GM18502 (cell line): ENCODE results near the gene ZBED4.

Experiments used
- ATAC-seq: cut with Tn5 transposase; IDR thresholded peaks from one replicate; pipeline ENCODE4 v1.9.1; 2021; ENCODE audit warnings: mild to moderate bottlenecking; ENCODE audit not compliant: unreplicated experiment, poor library complexity

ZBED4 gene

GRCh38 chr22:49826603-49827270 lies 26.9 kb upstream of the ZBED4 start:
- ATAC-seq = no peak

GRCh38 chr22:49827271-49827852 lies 26.3 kb upstream of the ZBED4 start:
- no peak for ATAC-seq

GRCh38 chr22:49827853-49828598 lies 25.6 kb upstream of the ZBED4 start, which contains the start of gene BRD1:
Gene BRD1, minus strand, starts transcription at chr22:49827873. Its CDS starts 3,556 bp downstream, at chr22:49824317.
- no peak for ATAC-seq

- ATAC-seq = no peak
Observed at GRCh38 chr22:49828599-49828965, 25.1 kb upstream of the ZBED4 start.

GRCh38 chr22:49829044-49829853 lies 24.4 kb upstream of the ZBED4 start:
- ATAC-seq = no peak

GRCh38 chr22:49833340-49834007 lies 20.2 kb upstream of the ZBED4 start:
- no peak for ATAC-seq

- ATAC-seq = no peak
Observed at GRCh38 chr22:49838771-49839717, 14.6 kb upstream of the ZBED4 start.

GRCh38 chr22:49845241-49845640 lies 8.4 kb upstream of the ZBED4 start:
- no peak for ATAC-seq

- no peak for ATAC-seq
Observed at GRCh38 chr22:49845666-49846459, 7.8 kb upstream of the ZBED4 start.

- no peak for ATAC-seq
Observed at GRCh38 chr22:49847751-49848689, 5.6 kb upstream of the ZBED4 start.

GRCh38 chr22:49848690-49849160 lies 4.9 kb upstream of the ZBED4 start:
- no peak for ATAC-seq

- ATAC-seq = no peak
Observed at GRCh38 chr22:49849161-49850020, 4.3 kb upstream of the ZBED4 start.

- ATAC-seq = no peak
Observed at GRCh38 chr22:49850021-49850911, 3.4 kb upstream of the ZBED4 start.

GRCh38 chr22:49850959-49851802 lies 2.5 kb upstream of the ZBED4 start:
- no peak for ATAC-seq
